NCI-H226 (cell line): ENCODE measurements around the gene SKOR1.

Experiments used
- DNase-seq: peaks from one replicate; pipeline ENCODE4 v3.0.0-alpha.2; 2015

SKOR1 gene

DNA sequence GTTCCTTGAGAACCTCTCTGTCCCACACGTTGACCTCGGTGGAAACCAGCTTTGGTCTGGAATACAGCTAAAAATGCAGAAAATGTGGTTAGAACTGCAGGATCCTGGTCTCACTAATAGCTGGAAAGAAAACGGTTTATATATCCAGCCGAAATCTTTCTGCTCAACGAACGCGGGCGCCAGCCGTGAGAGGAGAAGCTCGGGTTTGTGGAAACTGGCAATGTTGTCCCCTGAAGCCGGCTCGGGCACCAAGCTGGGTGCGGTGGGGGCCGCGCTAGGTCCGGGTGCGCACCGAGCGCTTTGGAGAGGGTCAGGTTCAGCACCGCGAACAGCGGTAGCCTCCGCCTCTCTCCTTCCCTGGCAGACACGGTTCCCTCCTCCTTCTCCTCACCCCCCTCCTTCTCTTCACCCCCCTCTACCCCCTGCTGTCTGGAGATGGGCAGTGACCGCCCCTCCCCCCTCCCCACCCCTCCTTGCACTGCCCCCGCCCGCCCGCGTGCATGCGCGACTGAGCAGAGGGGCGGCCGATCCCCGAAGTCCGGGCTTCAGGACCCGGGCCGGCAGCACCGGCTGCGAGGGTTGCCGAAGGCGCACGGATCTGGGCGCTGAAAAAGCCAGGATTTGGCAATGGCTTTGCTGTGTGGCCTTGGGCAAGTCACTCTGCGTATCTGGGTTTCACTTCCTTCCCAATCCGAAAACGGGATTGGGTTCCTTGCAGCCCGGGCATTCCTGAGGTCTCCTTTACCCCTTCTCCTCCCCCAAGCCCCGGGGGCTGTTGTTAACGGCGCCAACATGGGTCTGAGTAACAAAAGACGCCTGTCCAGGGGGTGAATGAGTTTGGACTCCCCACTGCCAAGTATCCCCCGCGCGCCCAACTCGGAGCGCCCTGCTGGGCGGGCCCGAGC is at the start of gene SKOR1:
TSS of gene SKOR1 (plus strand) at position 534 of the 905 bp plus-strand sequence. CDS start at position 628, 94 bp downstream.
- DNase-seq: no peak

GRCh38 chr15:67775998-67776397 is 49.3 kb upstream of the SKOR1 start:
- DNase-seq: no peak

DNA sequence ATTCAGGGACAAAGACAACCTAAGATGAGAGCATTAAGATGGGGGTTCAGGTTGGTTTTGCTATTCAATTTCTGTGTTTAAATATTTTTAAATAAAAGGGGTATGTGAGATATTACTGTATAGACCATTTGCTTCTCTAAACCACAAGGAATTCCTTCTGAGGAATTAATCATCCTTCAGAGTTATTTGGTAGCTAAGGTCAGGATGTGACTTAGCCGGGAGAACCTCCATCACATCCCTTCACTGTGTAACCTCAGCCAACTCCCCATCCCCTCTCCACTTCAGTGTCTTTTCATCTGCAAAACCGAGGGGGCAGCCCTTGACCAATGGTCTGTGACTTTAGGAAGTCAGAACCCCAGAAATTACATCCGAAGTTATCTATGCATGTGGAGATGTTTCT is 48.7 kb upstream of the SKOR1 start:
- DNase-seq: peak; percentile 12

GRCh38 chr15:67777071-67777470 is 48.2 kb upstream of the SKOR1 start:
- DNase-seq: no peak

DNA sequence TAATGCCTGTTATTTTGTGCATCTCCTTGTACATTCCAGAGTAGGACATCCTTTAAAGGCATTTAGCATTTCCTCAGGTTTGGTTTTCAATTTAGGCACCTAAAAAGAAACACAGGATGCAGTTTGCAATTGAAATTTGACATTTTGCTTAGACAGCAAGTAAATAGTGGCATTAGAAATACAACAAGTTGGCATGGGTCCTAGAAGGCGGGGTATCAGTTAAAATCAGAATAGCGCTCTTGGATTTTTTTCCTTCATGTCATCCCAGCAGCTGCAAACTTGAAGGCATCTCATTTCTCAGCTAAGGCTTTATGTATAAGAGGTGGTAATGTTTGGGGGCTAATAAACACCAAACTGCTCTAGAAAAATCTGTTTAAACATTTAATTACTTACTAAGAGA is 47.5 kb upstream of the SKOR1 start:
- no peak for DNase-seq

- DNase-seq: no peak
Measured at GRCh38 chr15:67778968-67779548, 46.3 kb upstream of the SKOR1 start.

GRCh38 chr15:67779549-67780111 is 45.7 kb upstream of the SKOR1 start:
- DNase-seq: no peak

- DNase-seq: no peak
Measured at GRCh38 chr15:67781061-67781460, 44.2 kb upstream of the SKOR1 start.

GRCh38 chr15:67781907-67782690 is 43.2 kb upstream of the SKOR1 start:
- DNase-seq: no peak

DNA sequence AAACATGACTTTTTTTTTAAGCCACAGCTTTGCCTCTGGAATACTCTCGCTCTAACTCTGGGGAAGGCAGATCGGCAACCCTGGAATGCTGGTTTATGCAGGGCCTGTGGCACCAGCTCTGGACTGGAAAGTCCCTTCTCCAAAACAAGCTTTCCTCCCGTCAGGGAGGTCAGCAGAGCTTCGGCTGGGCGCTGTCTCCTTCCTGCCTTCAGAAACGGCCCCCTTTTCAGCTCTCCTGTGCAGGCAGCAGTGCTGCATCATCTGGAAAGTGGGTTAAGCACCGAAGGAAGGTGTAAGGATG is 42.7 kb upstream of the SKOR1 start:
- DNase-seq: no peak

GRCh38 chr15:67783303-67783702 is 42.0 kb upstream of the SKOR1 start:
- DNase-seq: no peak

DNA sequence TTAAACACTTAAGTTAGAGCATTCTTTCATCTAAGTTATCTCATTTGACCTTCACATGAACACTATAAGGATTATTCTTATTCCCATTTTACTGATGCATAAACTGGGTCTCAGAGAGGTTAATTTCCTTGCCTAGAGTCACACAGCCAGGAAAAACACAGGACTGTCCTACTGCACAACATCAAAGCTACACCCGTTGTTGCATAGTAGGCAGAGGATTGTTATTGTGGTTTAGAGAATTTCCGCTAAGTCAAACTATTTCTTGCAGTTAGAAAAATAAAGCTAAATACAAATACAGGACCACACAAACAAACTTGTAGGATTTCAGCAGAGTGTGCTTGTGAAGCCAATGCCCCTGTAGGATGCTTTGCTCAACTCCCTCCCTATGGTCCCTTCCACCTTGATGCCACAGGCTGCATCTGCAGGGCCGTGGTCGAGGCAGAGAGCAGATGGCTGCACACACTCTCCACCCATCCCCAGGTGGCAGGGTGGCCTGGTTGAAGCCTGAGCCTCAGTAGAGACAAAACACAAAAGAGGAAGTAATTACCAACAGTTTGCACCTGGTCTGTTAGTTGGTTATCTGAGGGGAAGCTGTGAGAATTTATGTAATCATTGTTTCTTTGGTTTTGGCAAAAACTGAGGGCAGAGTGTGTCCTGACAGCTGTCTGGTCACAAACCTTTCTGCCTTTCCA is 41.1 kb upstream of the SKOR1 start:
- no peak for DNase-seq

- no peak for DNase-seq
Measured at GRCh38 chr15:67784856-67785430, 40.4 kb upstream of the SKOR1 start.

DNA sequence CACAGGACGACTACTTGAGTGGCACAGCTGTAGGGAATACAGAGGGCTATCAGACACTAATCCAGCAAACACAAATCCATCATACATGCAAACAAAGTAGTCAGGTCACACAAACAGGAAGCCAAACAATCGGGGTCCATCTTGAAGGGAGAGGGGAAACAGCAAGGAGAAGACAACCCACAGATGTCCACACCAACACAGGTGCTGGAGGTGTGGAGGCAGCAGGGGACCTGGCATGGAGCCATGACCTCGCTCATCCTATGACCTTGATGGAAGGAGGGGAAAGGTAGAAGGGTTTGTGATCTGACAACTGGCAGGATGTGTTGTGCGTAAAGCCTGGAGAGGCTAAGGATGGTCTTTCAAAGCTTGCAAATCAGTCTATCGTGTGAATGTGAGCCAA is 39.9 kb upstream of the SKOR1 start:
- DNase-seq: no peak

DNA sequence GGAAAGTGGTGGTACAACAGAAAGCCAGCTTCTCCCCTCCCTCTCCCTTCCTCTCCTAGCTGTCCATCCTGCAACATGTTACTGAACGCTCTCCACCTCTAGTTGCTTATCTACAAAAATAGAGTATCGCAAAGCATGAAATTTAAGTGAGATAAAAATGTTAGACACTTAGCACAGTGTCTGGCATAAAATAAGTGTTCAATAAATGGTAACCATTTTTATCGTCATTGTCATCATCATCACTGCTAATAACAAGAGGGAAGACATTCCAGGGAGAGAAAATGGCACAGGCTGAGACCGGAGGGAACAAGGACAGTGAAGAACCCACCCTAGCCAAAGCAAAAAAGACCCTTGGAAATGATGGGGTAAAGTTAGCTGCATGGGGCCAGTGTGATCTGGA is 38.7 kb upstream of the SKOR1 start:
- DNase-seq: no peak

- DNase-seq: no peak
Measured at GRCh38 chr15:67788986-67789385, 36.3 kb upstream of the SKOR1 start.

GRCh38 chr15:67790610-67791319 is 34.5 kb upstream of the SKOR1 start:
- DNase-seq: no peak

- DNase-seq: no peak
Measured at GRCh38 chr15:67792250-67792942, 32.9 kb upstream of the SKOR1 start.

DNA sequence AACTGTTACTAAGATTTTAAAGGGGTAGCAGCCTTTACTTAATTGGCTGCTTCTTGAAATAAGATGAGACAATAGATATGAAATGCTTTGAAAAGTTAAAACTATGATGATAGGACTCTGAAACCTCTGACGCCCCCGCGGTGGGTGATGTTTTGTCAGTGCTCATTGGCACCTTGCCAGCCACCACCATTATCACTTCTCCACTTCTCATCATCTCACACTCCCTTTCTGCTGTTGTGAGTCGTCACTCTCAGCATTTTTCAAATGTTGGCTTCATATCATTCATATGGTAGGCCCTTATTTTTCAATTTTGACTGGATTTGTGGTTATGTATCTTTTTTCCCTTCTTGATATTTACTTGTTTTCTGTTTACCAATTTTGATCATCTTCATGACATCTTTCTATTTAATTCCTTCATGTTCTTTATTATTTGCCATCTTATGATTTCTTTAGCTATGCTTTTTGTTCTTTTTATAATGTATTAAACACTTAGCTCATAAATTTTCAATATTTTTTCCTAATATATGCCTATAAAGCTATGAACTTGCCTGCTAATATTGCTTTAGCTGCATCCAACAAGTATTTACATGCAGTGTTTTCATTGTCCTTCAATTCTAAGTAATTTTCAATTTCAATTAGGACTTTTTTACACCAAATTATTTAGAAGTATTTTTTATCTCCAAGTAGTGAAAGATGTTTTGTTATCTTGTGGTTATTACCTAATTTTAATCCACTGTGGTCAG is 30.3 kb upstream of the SKOR1 start:
- peak; percentile 42 for DNase-seq
